ENCODE measurements around the gene COPA.

DNA sequence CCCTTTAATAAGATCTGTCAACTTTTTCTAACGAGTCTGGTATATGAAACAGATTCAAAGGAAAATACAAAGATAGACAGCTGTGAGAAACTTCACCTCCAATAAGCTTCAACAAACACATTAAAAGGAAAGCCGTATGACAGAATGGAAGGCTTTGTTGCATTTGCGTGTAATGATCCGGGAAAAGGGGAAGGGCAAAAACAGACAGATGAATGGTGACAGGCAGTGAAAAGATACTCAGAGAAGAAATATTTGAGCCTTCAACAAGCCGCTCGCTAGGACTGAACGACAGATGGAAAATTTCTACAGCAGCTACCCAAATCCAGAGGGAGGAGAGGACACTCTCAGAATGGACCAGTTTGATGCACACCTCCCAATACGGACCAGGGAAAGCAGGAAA is 14.9 kb downstream of the COPA start:
- TF ChIP-seq, protein P1, sequence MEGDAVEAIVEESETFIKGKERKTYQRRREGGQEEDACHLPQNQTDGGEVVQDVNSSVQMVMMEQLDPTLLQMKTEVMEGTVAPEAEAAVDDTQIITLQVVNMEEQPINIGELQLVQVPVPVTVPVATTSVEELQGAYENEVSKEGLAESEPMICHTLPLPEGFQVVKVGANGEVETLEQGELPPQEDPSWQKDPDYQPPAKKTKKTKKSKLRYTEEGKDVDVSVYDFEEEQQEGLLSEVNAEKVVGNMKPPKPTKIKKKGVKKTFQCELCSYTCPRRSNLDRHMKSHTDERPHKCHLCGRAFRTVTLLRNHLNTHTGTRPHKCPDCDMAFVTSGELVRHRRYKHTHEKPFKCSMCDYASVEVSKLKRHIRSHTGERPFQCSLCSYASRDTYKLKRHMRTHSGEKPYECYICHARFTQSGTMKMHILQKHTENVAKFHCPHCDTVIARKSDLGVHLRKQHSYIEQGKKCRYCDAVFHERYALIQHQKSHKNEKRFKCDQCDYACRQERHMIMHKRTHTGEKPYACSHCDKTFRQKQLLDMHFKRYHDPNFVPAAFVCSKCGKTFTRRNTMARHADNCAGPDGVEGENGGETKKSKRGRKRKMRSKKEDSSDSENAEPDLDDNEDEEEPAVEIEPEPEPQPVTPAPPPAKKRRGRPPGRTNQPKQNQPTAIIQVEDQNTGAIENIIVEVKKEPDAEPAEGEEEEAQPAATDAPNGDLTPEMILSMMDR (IDR thresholded peaks at IDR 0.05), result no peak
- no peak for TF ChIP-seq ZFX (IDR thresholded peaks at IDR 0.05; ENCODE audit: borderline replicate concordance)

Data from 22Rv1 (cell line).